Measurements from ENCODE around the gene FN3K. TPM values are rescaled to one million over a fixed set of nuclear protein-coding genes. Genes with fewer than 3 reads are reported as not detected.

FN3K gene
- polyA plus RNA-seq (2013, experiment 1 of 2), result 7.0 TPM
- 11.3 TPM for polyA plus RNA-seq (2013, experiment 2 of 2)

DNA sequence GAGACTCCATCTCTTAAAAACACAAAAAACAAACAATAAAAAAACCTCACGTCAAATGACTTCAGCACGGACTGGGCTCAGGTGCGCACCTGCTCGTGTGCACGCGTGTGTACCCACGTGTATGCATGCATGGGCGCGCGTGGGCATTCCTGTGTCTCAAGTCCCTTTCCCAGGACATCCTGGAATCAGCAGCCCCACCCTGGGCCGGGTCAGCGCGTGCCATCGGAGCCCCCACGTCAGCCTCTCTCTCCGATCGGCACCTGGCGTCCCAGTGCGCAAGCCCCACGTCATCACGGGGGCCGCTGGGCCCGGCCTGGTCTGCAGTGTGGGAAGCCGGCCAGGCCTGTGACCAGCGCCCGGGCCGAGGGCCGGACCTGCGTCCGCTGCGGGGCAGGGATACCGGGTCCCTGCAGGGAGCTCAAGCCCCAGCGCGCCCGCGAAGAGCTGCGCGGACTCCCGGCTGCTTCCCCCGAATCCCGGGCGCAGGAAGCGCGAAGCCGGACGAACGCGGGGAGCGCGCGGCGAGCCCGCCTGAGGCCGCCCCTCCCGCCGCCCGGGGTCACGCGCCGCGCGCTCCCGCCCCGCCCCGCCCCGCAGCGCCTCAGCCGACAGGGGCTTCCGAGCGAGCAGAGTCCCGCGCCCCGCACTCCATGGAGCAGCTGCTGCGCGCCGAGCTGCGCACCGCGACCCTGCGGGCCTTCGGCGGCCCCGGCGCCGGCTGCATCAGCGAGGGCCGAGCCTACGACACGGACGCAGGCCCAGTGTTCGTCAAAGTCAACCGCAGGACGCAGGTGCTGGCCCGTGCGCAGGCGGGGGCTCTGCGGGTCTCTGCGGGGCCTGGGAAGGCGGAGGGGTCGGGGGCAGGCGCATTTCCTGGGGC, at the start of gene FN3K:
Gene FN3K, plus strand, starts transcription at position 629 of the 880 bp plus-strand sequence. Its CDS starts 22 bp downstream, at position 651.
- Histone ChIP-seq H3K9ac (ENCODE audit: low read depth, low read length) (peak within 1 kb of the TSS; percentile 79), H3K9me3 (ENCODE audit: insufficient read depth, low read depth, low read length) (peaks cover 13% of the 10 kb centered on the region; the same call in 1 of the 2 replicates), H3K4me1 (ENCODE audit: insufficient read depth, low read length) (no peaks in the 10 kb centered on the region), H3K36me3 (ENCODE audit: insufficient read depth, low read length) (peaks cover 19% of the 10 kb centered on the region), H3K4me3 (ENCODE audit: low read length) (peak within 1 kb of the TSS; percentile 60), H3K27me3 (ENCODE audit: insufficient read depth, low read length) (no peaks in the 10 kb centered on the region), H3K27ac (ENCODE audit: low read depth, low read length) (no peak within 1 kb of the TSS)
- 7% methylated on average over 101 of the region's 101 CpGs for WGBS

DNA sequence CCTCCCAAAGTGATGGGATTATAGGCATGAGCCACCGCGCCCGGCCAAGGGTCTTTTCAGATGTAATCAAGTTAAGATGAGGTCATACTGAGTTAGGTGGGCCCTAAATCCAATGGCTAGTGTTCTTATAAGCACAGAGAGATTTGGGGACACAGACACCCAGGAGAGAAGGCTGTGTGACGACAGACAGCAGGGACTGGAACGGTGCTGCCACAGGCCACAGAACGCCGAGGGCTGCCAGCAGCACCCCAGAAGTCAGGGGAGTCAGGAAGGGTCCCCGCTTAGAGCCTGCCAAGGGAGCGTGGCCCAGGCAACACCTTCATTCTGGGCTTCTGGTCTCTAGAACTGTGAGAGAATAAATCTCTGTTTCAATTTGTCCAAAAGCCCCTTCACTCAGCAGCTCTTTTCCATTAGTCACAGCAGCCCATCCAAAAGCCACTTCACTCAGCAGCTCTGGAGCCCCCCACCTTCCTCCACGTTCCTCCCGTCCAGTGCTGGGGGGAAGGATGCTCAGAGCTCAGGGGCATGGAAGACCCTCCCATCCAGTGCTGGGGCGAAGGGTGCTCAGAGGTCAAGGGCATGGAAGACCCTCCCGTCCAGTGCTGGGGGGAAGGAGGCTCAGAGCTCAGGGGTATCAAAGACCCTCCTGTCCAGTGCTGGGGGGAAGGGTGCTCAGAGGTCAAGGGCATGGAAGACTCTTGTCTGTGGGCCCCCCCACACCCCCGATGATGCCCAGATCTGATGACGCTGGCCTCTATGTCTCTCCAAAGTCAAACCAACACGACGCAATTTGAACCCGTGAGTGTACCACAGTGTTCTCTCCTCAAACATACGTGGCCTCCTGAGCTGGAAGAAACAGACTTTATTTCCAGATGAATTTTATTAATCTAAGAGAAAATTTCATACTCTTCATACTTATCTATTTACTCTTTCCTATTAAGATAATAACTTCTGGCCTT, 48.8 kb upstream of the FN3K start:
- WGBS, result 93% methylated on average over 19 of the region's 19 CpGs
- Histone ChIP-seq H3K36me3 (ENCODE audit: insufficient read depth, low read length) (no peaks in the 10 kb centered on the region), H3K4me3 (ENCODE audit: low read length) (no peak overlapping the region), H3K27ac (ENCODE audit: low read depth, low read length) (no peak overlapping the region), H3K9me3 (ENCODE audit: insufficient read depth, low read depth, low read length) (peaks cover under 1% of the 10 kb centered on the region; the same call in 1 of the 2 replicates), H3K9ac (ENCODE audit: low read depth, low read length) (no peak overlapping the region), H3K4me1 (ENCODE audit: insufficient read depth, low read length) (no peaks in the 10 kb centered on the region), H3K27me3 (ENCODE audit: insufficient read depth, low read length) (no peaks in the 10 kb centered on the region)

DNA sequence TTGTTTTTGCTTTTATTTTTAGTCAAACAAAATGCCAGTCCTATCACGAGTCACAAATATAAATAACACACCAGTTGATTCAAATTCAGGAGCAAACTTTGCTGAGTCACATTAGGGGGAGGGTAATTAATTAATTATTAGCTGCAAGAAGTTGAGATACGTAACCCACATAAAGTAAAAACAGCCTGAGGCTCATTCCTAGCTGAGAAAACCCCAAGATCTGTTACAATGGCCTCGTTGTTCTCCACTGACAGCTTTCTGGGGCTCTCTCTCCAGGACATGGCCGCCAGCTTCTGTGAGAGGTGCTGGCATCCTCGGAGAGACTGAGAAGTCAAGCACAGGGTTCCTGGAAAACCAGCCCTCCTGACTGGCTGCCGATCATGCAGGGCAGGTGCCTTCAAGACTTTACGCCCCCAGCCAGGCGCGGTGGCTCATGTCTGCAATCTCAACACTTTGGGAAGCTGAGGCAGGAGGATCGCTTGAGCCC, 48.0 kb upstream of the FN3K start:
- WGBS, result 88% methylated on average over 9 of the region's 10 CpGs
- no peak overlapping the region for H3K27ac ChIP-seq (ENCODE audit: low read depth, low read length)
- no peaks in the 10 kb centered on the region for H3K9me3 ChIP-seq (ENCODE audit: insufficient read depth, low read depth, low read length)
- no peaks in the 10 kb centered on the region for H3K27me3 ChIP-seq (ENCODE audit: insufficient read depth, low read length)
- H3K9ac ChIP-seq (ENCODE audit: low read depth, low read length), result no peak overlapping the region
- H3K4me1 ChIP-seq (ENCODE audit: insufficient read depth, low read length), result no peaks in the 10 kb centered on the region
- H3K36me3 ChIP-seq (ENCODE audit: insufficient read depth, low read length), result no peaks in the 10 kb centered on the region
- H3K4me3 ChIP-seq (ENCODE audit: low read length), result no peak overlapping the region

DNA sequence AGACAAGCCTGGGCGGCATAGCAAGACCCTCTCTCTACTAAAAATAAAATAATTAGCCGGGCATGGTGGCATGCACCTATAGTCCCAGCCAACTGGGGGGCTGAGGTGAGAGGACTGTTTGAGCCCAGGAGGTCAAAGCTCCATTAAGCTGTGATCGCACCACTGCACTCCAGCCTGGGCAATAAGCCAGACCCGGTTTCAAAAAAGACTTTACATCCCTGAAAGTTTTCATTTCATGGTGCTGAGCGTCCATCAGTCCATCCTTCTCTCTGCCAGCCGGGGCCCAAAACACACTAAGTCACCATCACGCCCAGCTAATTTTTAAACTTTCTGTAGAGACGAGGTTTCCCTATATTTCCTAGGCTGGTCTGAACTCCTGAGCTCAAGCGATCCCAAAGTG, 47.5 kb upstream of the FN3K start:
- no peaks in the 10 kb centered on the region for H3K27me3 ChIP-seq (ENCODE audit: insufficient read depth, low read length)
- no peaks in the 10 kb centered on the region for H3K9me3 ChIP-seq (ENCODE audit: insufficient read depth, low read depth, low read length)
- no peak overlapping the region for H3K27ac ChIP-seq (ENCODE audit: low read depth, low read length)
- H3K4me1 ChIP-seq (ENCODE audit: insufficient read depth, low read length), result no peaks in the 10 kb centered on the region
- no peak overlapping the region for H3K9ac ChIP-seq (ENCODE audit: low read depth, low read length)
- 94% methylated on average over 9 of the region's 9 CpGs for WGBS
- H3K36me3 ChIP-seq (ENCODE audit: insufficient read depth, low read length), result no peaks in the 10 kb centered on the region
- H3K4me3 ChIP-seq (ENCODE audit: low read length), result no peak overlapping the region

DNA sequence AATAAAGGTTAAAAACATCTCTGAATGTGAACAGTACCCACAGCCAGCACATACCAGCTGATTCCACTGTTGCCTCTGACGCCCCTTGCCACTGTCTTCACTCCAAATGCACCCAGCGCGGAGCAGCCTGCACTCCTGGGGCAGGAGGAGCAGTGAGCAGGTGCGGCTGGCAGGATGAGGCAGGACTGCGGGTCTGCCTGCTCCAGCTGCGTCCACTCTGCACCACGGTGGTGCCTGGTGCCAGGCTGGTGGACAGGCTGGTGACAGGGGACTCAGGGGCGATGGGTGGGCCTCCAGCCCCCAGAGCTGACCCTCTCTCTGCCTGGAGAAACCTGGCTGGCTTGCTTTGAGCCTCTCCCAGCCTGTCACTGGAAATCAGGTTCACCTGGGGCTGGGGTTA, 46.3 kb upstream of the FN3K start:
- Histone ChIP-seq H3K36me3 (ENCODE audit: insufficient read depth, low read length) (no peaks in the 10 kb centered on the region), H3K9me3 (ENCODE audit: insufficient read depth, low read depth, low read length) (peaks cover 1% of the 10 kb centered on the region; the same call in 1 of the 2 replicates), H3K9ac (ENCODE audit: low read depth, low read length) (no peak overlapping the region), H3K27ac (ENCODE audit: low read depth, low read length) (no peak overlapping the region), H3K27me3 (ENCODE audit: insufficient read depth, low read length) (no peaks in the 10 kb centered on the region), H3K4me3 (ENCODE audit: low read length) (no peak overlapping the region), H3K4me1 (ENCODE audit: insufficient read depth, low read length) (no peaks in the 10 kb centered on the region)
- WGBS, result 93% methylated on average over 8 of the region's 8 CpGs

DNA sequence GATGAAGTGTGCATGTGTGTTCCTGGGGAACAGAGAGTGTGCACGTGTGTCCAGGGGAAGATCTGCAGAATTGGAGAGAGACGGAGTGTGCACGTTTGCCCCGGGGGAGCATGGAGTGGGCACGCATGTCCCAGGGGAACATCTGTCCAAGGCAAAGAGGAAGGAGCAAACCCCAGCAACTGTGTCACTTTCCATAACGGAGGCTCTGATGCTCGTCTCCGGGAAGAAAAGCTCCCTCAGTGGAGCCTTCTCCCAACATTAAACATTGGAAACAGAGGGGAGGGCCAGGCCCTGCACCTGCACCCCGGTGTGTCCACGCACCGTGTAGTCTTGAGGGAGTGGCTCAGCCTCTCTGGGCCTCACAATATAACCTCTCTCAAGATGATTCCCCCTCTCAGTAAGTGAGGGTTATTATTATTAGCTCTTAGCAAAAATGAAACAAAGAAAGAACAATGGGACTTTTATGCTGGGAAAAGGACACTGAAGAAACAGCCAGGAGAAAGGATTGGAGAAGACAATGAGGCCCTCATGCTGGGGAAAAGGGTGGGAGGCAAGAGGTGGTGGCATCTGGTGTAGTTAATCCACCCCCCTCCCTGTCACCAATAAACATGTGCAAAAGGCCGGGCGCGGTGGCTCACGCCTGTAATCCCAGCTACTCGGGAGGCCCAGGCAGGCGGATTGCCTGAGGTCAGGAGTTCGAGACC, 44.5 kb upstream of the FN3K start:
- Histone ChIP-seq H3K36me3 (ENCODE audit: insufficient read depth, low read length) (no peaks in the 10 kb centered on the region), H3K9ac (ENCODE audit: low read depth, low read length) (no peak overlapping the region), H3K27ac (ENCODE audit: low read depth, low read length) (no peak overlapping the region), H3K4me3 (ENCODE audit: low read length) (no peak overlapping the region), H3K9me3 (ENCODE audit: insufficient read depth, low read depth, low read length) (peaks cover 2% of the 10 kb centered on the region; the same call in 1 of the 2 replicates), H3K27me3 (ENCODE audit: insufficient read depth, low read length) (peaks cover 6% of the 10 kb centered on the region), H3K4me1 (ENCODE audit: insufficient read depth, low read length) (no peaks in the 10 kb centered on the region)
- 93% methylated on average over 18 of the region's 18 CpGs for WGBS

DNA sequence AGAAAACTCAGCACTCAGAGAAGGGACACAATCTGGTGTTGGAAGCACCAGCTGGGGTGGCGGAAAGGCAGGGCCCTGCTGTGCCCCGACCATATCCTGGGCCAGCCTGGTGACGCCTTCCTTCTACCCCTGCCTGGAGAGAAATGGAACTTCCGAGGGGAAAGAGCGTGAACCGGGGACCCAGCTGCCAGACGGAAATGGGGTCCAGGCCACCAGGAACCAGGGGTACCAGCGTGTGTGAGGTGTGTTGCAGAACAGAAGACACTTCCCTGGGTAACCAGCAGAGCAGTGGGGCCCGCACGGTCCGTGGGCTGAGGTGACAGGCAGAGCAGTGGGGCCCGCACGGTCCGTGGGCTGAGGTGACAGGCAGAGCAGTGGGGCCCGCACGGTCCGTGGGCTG, 43.7 kb upstream of the FN3K start:
- H3K9ac ChIP-seq (ENCODE audit: low read depth, low read length), result no peak overlapping the region
- no peak overlapping the region for H3K4me3 ChIP-seq (ENCODE audit: low read length)
- H3K9me3 ChIP-seq (ENCODE audit: insufficient read depth, low read depth, low read length), result peaks cover 2% of the 10 kb centered on the region; the same call in 1 of the 2 replicates
- no peaks in the 10 kb centered on the region for H3K36me3 ChIP-seq (ENCODE audit: insufficient read depth, low read length)
- peaks cover 13% of the 10 kb centered on the region for H3K27me3 ChIP-seq (ENCODE audit: insufficient read depth, low read length)
- H3K27ac ChIP-seq (ENCODE audit: low read depth, low read length), result no peak overlapping the region
- 92% methylated on average over 11 of the region's 17 CpGs for WGBS
- H3K4me1 ChIP-seq (ENCODE audit: insufficient read depth, low read length), result no peaks in the 10 kb centered on the region

DNA sequence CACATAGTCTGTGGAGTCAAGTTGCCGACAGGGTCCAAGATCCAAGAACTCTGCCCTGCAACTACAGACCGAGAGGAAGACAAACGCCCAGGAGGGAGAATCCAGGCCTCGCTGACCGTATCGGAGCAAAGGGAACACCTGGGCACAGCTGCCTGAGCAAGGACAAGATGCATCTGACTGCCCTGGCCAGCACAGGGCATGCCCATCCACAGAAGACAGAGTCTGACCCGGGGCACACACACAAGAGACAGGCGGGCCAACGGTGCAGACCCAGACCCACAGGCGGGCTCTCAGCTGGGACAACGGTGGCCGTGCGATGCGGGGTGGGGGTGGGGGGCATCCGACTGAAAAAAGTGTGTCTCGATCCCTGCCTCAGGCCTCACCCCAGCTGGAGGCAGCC, 43.1 kb upstream of the FN3K start:
- Histone ChIP-seq H3K9ac (ENCODE audit: low read depth, low read length) (no peak overlapping the region), H3K4me1 (ENCODE audit: insufficient read depth, low read length) (no peaks in the 10 kb centered on the region), H3K9me3 (ENCODE audit: insufficient read depth, low read depth, low read length) (peaks cover 2% of the 10 kb centered on the region; the same call in 1 of the 2 replicates), H3K27ac (ENCODE audit: low read depth, low read length) (no peak overlapping the region), H3K27me3 (ENCODE audit: insufficient read depth, low read length) (peaks cover 19% of the 10 kb centered on the region), H3K36me3 (ENCODE audit: insufficient read depth, low read length) (no peaks in the 10 kb centered on the region), H3K4me3 (ENCODE audit: low read length) (no peak overlapping the region)
- WGBS, result 85% methylated on average over 16 of the region's 16 CpGs

DNA sequence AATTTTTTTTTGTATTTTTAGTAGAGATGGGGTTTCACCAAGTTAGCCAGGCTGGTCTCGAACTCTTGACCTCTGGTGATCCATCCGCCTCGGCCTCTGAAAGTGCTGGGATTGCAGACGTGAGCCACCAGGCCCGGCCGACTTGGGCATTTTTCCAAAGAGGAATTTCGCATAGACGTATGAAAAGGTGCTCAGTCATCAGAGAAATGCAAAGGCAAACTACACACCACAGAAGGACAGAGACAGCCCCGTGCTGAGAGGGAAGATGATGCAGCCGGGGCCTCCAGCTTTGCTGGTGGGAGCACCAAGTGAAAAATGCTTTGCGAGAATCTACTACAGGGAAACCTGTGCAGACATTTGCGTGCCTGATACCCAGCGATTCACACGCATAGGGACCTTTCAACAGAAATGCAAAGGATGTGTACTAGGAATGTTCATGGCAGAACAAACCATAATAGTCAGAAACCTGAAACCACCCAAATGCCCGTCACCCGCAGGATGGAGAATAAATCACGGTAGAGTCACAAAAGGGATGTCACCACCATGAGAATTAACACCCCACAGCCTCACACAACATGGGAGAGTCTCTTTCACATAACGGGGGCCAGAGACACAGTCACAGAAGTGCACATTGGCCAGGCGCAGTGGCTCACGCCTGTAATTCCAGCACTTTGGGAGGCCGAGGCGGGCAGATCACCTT, 42.1 kb upstream of the FN3K start:
- Histone ChIP-seq H3K36me3 (ENCODE audit: insufficient read depth, low read length) (no peaks in the 10 kb centered on the region), H3K4me3 (ENCODE audit: low read length) (no peak overlapping the region), H3K27ac (ENCODE audit: low read depth, low read length) (no peak overlapping the region), H3K27me3 (ENCODE audit: insufficient read depth, low read length) (peaks cover 27% of the 10 kb centered on the region), H3K9ac (ENCODE audit: low read depth, low read length) (no peak overlapping the region), H3K4me1 (ENCODE audit: insufficient read depth, low read length) (no peaks in the 10 kb centered on the region), H3K9me3 (ENCODE audit: insufficient read depth, low read depth, low read length) (peaks cover 2% of the 10 kb centered on the region; the same call in 1 of the 2 replicates)
- 93% methylated on average over 22 of the region's 22 CpGs for WGBS

DNA sequence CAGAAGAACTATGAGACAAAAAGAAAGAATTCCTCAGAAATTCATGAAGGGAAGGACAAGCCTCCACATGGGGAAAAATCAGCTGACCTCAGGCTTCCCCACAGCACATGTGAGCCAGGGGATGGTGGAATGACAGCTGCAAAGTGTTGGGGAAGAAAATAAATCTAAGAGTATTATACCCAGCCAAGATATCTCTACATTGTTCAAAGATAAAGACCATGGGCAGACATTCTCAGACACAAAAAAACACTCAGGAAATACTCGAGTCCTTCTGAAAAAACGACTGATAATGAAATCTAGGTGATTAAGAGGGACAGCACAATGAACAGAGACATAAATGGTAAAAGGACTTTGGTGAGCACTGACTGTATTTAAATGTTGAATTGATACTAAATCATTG, 40.8 kb upstream of the FN3K start:
- no peak overlapping the region for H3K4me3 ChIP-seq (ENCODE audit: low read length)
- WGBS, result 61% methylated on average over 2 of the region's 2 CpGs

More for the DNA sequence above, 40.8 kb upstream of the FN3K start:
- Histone ChIP-seq H3K27ac (ENCODE audit: low read depth, low read length) (no peak overlapping the region), H3K9ac (ENCODE audit: low read depth, low read length) (no peak overlapping the region), H3K36me3 (ENCODE audit: insufficient read depth, low read length) (no peaks in the 10 kb centered on the region), H3K9me3 (ENCODE audit: insufficient read depth, low read depth, low read length) (peaks cover 2% of the 10 kb centered on the region; the same call in 1 of the 2 replicates), H3K4me1 (ENCODE audit: insufficient read depth, low read length) (no peaks in the 10 kb centered on the region), H3K27me3 (ENCODE audit: insufficient read depth, low read length) (peaks cover 36% of the 10 kb centered on the region)

All from HUES64 (cell line).